HG02588 (cell line): ENCODE measurements around the gene BCAS3.

Experiments used
- ATAC-seq: cut with Tn5 transposase; IDR thresholded peaks from one replicate; pipeline ENCODE4 v1.9.1; 2021; ENCODE audit warnings: mild to moderate bottlenecking, moderate library complexity; ENCODE audit not compliant: unreplicated experiment

The BCAS3 gene

DNA sequence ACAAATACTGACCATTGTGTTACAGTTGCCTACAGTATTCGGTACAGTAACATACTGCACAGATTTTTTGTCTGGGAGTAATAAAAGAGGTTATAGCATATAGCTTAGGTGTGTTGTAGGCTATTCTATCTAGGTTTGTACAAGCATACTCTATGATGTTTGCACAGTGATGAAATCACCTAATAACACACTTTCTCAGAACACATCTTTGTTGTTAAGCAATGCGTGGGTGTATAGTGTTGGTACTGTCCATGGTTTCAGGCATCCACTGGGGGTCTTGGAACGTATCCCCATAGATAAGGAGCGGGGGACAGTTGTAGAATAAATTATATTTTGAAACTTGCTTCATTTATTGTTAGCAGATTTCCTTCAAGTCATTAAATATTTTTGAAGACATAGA, 428.7 kb downstream of the BCAS3 start:
- no peak for ATAC-seq

GRCh38 chr17:61116577-61116976, 438.9 kb downstream of the BCAS3 start:
- no peak for ATAC-seq

DNA sequence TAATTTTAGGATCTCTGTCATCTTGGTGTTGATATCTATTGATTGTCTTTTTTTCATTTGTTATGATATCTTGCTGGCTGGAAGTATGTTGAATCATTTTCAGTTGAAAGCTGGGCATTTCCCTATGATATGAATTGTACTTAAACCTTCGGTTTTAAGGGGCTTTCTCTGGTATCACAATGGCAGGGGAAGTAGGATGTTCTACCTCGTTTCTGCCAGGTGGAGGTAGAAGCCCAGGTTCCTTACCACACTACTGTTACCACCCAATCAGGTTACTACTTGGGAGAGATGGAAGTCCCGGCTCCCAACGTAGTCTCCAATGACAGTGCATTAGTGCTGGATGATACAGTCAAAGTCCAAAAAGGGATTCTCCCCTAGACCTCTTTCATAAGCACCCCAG, 440.3 kb downstream of the BCAS3 start:
- no peak for ATAC-seq

DNA sequence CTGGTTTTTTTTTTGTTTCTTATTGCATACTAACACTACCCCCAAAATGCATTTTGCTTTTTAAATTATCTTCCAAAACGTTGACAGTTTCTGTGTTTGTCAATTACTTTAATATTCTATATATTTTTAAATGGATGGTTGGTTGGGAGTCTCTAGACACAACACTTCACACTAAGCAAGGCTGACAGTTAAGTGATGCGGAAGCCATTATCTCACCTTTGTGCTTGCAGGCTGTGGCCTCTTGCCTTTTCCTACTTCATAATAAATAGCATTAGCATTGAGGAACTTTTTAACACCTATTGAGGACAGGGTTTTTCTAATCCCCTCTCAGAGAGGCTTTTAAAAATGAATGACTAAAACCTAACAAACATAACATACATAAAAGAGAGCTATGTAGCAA, 441.2 kb downstream of the BCAS3 start:
- no peak for ATAC-seq

DNA sequence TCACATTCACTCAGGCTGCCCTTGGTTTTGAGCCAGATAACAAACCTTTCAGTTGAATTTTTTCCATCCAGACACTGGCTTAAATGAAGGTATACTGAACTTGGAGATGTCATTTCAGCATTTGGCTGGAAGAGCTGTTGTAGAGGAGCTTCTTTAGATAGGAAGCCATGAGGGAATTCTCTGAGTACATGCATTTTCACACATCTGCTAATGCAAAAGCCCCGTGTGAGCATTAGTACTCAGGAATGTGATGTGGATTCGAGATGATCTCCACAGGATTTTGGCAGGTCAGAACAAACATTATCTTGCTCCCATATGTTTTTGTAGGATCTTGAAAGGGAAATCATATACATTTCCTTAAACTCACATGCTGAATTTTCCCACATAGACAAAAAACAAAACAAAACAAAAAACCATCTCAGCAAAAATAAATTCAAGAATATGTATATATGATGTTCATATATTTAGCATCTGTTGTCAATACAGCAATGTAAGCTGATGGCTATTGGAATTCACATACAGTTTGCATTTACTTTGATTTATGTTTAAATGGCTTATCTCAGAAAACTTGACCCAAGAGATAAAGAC, 444.8 kb downstream of the BCAS3 start:
- no peak for ATAC-seq

DNA sequence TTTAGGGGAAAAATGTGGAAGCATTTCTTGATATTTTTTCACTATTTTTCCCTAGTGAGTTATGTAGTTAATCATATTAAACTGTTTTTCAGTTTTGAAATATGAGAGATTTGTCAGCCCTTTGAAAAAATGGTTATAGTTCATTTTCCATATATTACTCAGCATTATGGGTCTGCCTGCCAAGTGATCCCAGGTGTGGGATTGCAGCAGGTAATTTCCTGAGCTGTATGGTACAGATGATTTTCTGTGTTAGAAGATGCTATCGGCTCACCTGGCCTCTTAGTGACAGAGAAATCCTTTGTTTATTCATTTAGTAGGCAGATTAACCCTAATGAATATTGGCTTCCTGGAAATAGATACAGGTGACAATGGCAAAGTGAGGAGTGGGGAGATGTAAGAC, 446.9 kb downstream of the BCAS3 start:
- no peak for ATAC-seq

DNA sequence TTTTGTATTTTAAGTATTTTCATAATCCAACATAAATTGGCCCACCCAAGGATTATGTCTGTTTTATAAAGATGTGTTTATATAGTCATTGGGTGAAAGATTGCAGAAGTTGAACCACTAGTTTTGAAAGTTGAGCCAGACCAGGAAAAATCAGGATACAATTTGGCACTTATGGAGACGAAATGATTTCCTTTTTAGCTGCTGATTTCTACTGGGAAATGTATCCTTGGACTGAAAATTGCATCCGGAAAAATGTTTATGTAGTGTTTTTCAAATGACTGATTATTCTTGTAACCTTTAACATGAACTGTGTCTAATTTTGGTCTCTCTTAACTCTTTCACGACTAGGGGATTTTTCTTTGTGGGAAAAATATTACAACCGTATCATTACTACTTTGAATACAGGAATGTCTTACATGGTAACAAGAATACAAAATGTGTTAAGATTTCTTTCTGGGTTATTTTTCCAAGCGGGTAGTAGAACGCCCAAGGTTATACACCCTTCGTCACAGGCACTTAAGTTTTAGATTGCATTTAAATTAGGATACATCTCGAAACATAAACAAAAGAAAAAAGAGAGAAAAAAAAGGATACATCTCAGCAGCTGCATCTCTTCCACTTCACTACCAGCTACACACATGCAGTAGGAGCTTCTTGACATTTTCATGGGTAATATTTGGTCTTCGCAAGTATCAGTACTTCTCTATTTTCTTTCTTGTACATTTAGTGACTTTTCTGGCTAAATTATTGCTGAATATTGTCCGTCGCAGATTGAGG, 449.0 kb downstream of the BCAS3 start:
- ATAC-seq = no peak

- ATAC-seq = no peak
Observed at GRCh38 chr17:61127960-61128359, 450.3 kb downstream of the BCAS3 start.

DNA sequence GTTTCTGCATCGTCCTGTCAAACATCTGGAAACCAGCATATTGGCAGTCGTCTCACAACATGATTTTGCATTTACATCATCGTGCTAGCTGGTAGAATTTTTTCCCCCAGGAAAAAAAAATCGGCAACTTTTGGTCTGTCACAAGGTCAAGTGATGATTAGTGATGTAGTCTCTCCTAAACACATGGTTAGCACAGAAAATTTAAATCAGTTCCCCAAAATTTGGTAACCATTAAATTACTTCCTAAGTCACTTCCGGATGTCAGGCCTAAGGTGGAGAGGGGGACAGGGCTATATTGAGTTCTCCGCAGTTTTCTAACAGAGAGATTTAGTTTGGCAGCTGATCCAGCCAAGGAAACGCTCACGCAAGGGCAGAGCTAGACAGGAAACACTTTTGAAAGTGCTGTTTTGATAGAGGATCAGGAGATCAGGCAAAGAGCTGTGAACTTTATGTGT, 451.0 kb downstream of the BCAS3 start:
- ATAC-seq = no peak

DNA sequence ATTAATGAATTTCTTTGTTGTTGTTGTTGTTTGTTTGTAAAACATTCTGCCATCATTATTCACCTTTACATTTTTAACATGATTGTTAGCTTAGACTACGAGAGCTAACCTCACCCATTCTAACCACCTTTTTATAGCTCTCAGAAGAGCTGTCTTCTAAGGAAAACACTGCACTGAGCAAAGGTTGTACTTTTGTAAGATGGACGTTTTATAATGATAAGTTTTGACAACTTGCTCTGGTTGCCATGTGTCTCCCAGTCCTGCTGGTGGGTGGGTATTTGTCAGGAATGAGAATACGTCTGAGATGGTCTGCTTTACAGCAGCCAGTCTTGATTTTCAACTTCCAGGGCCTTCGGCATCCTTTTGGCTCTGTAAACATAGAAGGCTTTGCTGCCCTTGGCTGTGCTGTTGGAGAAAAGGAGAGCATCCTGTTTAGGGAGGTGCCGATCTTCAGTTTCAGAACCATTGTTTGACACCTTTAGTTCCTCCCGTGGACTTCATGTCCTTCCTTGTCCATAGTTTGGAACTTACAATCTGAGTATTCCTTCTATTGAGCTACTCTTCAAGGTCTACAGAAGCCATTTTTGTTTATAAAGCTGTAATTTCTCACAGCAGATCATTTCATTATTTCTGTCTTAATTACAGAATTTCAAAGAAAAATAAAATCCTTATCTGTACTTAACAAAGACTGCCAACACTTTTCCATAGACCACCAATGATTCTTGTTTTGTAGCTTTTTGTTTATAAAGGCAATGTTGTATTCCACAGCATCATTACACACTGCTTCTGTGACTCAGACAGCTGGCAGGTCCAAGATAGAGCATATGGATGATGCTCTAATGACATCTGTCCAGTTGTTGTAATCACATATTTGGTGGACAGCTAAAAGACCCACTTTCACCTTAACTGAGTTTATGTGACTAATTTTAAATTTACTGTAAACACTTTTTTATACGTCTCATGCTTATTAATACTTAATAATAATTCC, 451.9 kb downstream of the BCAS3 start:
- no peak for ATAC-seq

DNA sequence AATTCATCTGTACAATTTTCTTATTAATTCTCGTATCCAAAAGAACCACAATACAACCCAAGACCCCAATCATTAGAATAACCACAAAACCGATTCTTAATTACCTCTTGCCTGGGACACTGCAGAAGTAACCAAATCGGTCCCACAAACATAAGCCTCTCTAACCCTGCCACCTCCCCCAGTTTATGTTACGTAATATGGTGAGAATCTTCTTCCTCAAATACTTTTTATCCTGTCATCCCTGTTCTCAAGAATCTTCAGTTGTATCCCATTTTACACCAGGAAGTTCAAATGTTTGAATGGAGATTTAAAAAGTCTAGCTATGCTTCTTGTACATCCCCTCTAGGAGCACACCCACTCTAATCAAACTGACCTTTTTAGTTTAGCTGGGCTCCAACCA, 452.7 kb downstream of the BCAS3 start:
- no peak for ATAC-seq

GRCh38 chr17:61131585-61131984, 453.9 kb downstream of the BCAS3 start:
- no peak for ATAC-seq

GRCh38 chr17:61132524-61132923, 454.9 kb downstream of the BCAS3 start:
- no peak for ATAC-seq

DNA sequence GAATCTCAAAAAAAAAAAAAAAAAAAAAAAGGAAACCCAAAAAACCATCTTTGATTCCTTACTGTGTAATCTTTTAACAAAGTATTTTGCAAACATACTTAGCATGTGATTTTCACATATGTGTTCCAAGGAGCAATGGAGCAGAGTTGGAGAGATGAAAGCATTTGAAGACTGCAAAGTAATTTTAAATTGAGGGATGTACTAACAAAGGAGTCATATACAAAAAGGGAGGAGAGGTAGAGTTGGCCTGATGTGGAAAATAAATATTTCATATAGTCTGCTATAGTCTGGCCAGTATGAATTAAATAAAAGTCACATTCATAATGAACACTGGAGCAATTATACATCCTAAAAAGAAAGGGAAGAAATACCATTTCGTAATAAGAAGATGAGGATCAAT, 456.2 kb downstream of the BCAS3 start:
- no peak for ATAC-seq

- no peak for ATAC-seq
Observed at GRCh38 chr17:61134551-61135235, 457.0 kb downstream of the BCAS3 start.

GRCh38 chr17:61135782-61136181, 458.1 kb downstream of the BCAS3 start:
- ATAC-seq = no peak

DNA sequence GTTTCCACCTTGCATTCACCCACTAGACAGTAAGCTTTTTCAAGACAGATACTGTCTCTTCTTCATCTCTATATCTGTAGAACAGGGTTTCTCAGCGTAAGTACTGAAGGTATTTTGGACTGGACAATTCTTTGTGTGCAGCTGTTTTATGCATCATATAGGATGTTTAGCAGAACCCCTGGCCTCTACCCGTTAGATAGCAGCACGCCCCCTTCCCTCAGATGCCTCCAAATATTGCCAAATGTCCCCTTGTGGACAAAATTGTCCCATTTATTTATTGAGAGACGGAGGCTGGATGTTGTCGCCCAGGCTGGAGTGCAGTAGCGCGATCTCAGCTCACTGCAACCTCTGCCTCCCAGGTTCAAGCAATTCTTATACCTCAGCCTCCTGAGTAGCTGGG, 458.6 kb downstream of the BCAS3 start:
- ATAC-seq = no peak

- ATAC-seq = peak; percentile 96
Observed at GRCh38 chr17:61139219-61139618, 461.6 kb downstream of the BCAS3 start.

GRCh38 chr17:61140081-61140786, 462.6 kb downstream of the BCAS3 start:
- no peak for ATAC-seq

DNA sequence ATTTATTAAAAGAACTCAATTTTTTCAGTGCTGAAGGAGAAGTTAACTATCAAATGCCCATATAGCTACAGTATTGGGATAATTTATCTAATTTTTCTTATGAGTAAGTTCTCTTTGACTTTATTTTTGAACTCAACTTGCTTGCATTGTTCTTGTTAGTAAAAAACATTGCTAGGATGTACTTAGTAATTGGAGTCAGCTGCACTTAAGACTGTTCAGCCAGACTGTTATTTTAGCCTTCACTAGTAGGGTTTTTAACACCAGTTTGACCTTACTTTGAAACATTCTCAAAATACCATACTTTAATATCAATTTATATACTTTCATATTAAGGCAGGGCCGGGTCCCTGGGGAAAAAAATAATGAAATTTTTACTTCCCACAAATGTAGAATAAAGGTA, 465.4 kb downstream of the BCAS3 start:
- no peak for ATAC-seq
